Islet of Langerhans (tissue), 1 donor: Measurements from ENCODE around the gene AGAP1.
"Not testable (repeated sequence)": the region's sequence is repeated elsewhere in the genome, so short reads cannot be mapped to it uniquely, and the experiment has no call there.

Source experiments
- FAIRE-seq: peaks from one replicate; lab custom pipeline; 2011; peaks lifted over from hg19 to GRCh38; lab: Jason Lieb, UNC

The AGAP1 gene

DNA sequence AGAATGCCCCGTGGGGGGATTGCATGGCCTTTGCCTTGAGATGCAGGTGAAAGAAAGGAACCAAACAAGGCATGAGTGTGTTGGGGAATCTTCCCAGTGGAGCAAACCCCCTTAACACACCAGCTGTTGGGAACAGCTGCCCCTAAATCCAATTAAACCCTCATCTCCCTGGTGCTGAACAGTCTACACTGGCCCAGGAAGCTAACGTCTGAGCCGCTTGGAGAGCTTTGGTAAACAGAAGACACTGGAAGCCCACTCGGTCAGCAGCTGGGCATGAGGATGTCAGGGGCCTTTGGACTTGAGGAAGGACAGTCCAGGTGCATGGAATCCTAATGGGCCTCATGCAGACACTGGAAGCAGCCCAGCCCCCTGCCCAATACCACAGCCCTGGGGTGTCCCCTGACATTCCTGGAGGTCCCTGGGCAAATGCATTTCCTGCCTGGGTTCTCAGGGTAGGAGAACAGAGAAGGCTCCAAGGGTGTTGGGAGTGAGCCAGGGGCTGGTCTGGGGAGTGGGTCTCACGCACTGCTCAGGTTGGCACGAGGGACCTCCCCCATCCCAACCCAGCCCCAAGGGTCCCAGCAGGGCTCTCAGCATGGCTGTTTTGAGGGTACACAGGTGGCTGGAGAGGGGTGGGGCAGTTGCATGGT is 636.6 kb downstream of the AGAP1 start:
- FAIRE-seq: no peak

DNA sequence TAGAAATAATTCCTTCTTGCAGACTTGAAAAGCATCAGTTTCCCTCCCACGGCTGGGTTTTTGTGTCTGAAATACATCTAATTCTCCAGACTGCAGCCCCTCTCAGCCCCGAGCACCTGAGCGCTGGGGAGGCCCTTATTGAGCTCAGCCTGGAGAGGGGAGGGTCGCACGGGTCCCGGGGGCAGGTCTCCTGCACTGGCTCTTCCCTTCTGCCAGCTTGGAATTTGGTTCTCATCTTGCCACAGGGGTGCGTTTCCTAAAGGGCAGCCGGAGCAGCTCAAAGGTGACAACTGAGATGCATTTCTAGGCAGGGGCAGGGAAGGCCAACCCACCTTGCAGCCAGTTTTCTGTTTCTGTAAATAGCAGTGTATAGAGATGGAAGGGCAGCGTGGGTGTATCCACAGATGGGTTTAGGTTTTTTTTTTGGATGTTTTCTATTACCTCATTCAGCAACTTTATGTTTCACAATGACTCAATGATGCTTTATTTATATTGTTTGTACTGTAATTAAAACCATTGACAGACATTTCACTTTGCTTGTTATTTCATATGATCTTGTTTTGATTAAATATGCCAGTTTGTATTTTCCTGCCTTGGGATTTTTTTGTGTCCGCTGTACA is 637.3 kb downstream of the AGAP1 start:
- FAIRE-seq: no peak

- FAIRE-seq: no peak
Measured at GRCh38 chr2:236133410-236134012, 639.7 kb downstream of the AGAP1 start.

DNA sequence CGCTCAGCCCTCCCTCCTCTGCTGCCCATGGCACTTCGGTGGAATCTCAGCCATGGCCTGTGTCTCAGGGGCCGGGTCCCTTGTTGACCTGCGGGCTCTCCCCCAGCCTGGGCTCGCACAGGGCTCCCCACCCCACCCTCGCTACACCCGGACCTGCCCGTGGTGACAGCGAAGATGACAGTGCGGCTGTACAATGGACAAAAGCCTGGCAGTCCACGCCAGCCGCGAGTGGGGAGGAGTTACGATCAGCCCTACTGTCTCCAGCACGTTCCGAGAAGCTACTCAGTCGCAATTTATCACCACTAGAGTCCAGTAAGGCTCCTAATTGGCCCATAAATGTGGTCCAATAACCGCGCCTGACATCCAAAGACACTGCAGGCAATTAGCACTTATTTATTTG is 642.7 kb downstream of the AGAP1 start:
- FAIRE-seq: no peak

DNA sequence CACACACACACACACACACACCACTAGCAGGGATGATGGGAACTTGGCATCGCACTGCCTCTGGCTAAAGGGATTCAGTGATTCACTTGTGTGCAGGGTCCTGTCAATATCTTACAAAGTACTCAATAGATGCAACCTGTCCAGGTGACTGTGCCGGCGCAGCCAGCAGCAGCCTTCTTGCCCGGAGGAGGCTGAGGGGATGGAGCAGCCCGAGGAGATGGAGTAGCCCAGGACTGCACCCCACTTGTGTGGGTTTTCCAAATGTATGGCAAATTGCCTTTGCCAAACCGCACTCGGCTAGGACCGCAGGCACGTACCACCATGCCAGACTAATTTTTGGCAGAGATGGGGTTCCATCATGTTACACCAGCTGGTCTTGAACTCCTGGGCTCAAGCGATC is 643.2 kb downstream of the AGAP1 start:
- no peak for FAIRE-seq

- FAIRE-seq: not testable (repeated sequence)
Measured at GRCh38 chr2:236141616-236142015, 647.8 kb downstream of the AGAP1 start.

DNA sequence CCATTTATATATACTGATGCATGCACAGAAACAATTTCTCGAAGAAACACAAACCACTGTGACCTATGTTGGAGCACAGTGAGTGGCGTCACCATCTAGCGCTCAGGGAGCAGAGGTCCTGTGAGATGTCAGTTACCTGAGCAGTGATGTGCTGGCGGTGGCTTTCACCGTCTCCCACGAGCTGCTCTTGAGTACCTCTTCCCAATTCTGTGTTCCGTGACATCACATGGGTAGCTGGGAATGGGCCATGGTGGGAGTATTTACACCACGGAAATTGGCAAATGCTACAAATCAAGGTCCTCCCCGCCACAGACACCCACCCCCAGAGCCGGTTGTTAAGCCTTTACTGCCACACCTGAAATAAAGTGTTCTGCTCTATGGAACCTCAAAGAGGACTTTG is 650.0 kb downstream of the AGAP1 start:
- no peak for FAIRE-seq

- no peak for FAIRE-seq
Measured at GRCh38 chr2:236146436-236146835, 652.6 kb downstream of the AGAP1 start.

DNA sequence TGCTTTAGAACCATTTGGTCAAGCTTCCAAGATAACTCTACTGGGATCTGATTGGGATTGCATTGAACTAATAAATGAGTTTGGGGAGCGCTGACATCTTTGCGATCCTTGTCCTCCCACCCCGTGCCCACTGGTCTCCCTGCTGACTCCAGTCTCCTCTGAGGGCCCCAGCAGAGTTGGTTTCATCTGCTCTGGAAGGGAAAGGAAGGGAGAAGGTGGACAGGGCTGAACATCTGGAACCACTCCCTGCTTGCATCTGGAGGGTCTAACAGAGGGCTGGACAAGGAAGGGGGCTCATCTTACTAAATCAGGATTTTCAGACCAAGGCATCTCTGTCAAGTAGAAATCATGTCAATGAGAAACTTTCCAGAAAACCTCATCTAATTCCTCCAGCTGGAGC is 661.6 kb downstream of the AGAP1 start:
- FAIRE-seq: no peak

GRCh38 chr2:236156095-236156859 is 662.4 kb downstream of the AGAP1 start:
- FAIRE-seq: no peak

- no peak for FAIRE-seq
Measured at GRCh38 chr2:236156860-236157194, 663.0 kb downstream of the AGAP1 start.

DNA sequence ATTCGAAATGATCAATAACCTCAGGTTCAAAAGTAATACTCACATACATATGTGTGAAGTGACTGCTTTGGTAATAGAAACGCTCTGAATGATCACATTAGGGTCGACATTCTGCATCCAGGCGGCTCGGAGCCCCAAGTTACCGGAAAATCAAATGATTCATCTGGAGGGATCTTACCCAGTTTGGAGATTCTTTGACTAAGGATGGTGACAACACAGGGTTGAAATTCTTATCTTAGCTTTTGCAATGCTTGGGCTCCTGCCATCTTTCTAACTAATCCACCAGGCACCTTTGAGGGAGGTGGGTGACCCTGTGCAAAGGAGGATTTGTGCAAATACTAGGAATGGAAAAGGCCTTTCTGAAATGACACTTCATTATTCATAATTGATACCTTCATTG is 663.5 kb downstream of the AGAP1 start:
- no peak for FAIRE-seq

DNA sequence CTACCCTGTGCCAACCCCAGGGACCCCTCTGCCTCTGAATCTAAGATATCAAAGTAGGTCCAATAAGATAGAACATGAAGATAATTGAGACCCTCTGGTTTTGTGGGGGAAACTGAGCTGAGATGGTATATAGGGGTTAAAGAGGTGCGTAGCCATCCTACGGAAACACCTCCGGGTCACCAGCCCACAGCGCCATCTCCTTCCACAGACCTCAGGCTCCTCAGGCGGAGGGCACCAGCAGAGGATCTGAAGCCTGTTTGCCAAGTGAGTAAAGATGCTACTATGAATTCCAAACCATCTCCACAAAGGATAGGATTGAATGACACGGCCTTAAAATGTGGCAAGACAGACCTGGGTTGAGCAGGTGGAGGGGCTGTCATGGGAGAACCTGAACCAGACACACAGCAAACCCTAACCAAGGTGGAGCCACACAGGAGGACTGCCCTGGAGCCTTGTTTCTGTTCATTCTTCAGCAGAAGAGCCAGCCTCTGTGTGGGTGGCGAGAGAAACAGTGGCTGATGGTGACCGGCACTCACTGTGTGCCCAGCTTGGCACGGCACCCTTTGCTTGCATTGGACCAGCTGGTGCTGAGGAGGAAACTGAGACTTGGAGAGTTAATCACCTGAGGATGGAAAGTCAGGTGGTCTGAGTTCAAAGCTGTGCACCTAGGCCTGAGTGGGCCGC is 664.1 kb downstream of the AGAP1 start:
- no peak for FAIRE-seq

DNA sequence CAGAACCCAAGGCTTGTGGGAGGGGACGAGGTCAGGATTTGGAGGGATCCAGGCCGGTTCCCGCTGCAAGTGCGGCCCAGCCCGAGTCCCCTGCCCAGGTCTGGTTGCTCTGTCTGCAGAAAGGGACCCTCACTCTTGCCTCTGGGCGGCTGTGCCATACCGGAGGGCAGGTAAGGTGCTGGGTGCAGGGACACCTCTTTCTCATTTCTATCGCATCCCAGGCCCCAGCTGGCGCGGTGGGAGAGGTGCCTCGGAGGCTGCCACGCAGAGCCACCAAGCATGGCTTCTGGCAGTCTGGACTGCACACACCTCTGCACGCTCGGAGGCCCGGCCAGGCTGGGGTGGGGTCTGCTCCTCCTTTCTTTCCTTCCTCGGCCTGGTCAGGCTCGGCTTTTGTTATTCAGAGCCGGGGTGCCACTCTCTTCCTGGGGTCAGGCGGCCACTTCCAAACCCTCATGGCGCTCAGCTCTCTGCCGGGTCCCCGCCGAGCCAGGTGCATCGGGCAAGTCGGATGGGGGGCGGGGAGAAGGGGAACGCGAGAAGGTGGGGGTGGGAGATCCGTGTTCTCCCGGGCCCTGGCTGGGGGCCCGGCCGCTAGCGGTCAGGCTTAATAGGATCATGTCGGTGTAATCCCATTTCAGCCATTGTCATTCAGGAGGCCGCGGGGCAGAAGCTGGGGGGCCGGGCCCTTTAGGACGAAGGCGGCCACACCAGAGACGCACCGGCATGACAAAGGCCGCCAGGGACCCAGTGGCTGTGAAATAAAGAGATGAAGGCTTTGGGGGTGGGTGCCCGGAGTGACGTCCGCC is 665.3 kb downstream of the AGAP1 start:
- no peak for FAIRE-seq

DNA sequence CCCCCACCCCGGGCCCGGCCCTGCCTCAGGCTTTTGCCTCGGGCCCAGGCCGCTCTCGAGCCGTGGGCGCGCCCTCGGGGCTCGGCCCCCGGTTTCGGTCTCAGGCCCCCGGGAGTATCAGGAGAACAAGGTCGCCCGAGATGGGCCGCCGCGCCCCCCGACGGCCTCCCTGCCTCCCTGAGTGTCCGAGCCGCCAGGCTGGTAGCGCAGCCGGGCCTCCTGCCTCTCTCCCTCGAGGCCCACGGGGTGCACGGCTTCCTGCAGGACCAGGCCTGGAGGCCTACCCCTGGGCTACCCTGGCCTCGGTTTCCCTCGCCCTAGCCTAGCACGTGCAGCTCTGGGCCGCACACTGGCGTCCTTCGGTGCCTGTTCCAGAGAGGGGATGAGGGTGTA is 665.9 kb downstream of the AGAP1 start:
- no peak for FAIRE-seq

DNA sequence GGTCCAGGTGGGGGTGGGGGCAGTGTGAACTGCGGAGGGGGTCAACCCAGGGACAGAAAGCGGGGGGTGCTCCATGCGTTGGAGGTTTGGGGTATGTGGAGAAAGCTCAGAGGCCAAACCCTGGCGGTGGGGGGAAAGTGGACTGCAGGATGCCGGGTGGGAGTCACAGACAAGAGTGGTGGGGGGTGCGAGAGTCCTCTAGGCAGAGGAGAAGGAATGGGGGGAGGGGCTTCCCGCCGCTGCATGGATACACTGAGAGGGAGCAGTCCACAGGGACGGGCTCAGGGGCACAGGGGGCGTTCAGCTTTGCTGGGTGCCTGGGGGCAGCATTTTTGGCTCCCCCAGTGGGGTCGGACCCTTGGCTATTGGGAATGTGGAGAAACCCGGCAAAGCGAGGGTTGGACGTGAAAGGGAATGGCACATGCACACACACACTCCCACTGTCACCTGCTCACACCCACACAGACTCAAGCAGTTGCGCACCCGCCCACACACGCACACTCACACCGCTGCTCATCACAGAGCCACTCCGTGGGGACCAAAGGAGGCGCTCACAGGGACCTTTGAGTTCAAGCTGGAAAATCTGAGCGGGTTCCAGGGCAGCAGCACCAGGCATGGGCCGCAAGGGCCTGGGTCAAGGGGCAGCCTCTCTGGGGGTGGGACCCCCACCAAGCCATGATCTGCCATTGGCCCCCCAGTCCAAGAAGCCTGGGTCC is 666.7 kb downstream of the AGAP1 start:
- FAIRE-seq: no peak

DNA sequence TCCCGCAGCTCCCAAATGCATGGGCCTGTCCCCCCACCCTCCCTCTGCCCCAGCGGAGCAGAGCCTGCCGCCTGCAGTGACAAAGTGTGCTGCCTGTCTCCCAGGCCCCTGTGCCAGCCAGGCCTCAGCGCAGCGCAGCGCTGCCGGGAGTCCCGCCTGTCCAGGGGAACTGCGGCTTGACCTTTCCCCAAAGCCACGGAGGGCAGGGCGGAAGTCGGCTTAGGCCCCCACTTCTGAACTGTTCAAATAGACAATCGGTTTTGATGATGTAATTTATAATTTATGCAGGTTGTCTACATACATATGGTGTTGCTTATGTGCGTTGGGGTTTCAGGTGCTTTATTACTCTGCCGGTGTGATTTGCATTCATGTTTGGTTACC is 667.2 kb downstream of the AGAP1 start:
- FAIRE-seq: no peak

- no peak for FAIRE-seq
Measured at GRCh38 chr2:236161531-236161930, 667.7 kb downstream of the AGAP1 start.

DNA sequence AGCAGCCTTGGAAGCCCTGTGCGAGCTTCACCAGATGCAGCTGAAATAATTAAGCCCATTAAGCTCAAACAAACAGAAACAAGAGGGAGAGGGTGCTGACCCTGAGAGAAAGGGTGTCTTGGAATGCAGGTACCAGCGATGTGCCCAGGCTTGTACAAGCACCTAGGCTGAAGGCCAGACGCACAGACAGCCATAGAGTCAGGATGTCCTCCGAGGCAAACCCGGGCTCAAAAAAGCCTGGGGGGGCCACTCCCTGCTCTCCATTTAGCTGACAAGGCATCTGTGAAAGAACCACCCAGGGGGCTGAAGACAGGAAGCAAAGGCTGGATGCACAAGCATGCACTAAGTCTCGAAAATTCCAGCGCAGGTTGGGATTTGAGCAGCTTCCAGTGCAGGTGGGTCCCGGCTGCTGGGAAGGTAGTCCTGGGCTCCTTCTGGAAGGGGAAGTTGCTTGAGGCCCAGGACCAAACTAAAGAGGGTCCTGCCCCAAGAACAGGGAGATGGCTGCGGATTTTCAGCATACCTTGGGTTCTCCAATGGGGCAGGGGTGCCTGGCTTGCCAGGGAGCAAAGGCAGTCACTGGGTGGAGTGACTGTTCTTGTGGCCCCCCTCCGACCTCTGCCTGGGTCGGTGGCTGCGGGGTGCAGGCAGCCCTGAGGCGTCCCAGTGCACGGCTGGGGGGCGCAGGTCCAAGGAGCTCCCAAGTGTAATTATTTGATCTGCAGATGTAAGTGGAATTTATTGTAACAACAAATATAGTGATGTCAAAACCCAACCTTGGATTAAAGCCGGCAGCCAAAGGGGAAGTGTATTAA is 668.4 kb downstream of the AGAP1 start:
- no peak for FAIRE-seq

DNA sequence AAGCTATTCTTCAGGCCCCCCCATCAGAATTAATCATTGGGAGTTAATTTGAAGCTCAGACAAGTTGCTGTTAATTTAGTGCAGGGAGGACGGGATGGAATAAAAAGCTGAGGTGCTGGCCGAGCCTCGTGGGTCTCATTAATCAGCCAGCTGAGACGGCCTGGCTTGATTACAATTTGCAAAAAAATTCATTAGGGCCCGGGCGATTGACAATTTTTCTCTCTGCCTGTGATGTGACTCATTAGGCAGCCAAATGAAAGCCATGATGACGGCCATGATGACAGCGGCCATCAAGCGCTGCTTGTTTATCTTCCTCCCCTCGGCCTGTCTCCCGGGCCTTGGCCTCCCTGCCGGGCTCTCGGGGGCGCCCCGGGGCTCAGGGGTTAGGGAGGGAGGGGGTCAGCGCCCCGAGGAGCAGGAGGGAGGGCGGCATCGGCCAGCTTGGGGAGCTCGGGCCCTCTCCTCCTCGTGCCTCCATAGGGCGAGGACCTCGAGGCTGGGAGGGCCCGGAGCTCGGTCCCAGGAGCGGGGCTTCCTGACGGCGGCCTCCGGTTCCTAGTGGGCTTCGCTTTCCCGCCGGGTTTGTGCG is 669.1 kb downstream of the AGAP1 start:
- FAIRE-seq: no peak
